Uterus (tissue), 2 donors: ENCODE data around the gene AK5.

ENCODE experiments used
- CTCF ChIP-seq, 4 experiments: fragments of 200-600 bp in 2 of 4; fragments of 450-650 bp in 2 of 4; sonication (generic) in 2 of 4; IDR thresholded peaks; one replicate each; pipeline ENCODE4 v1.5.1; 2016 to 2019; ENCODE audit warnings: antibody characterized with exemption in 4 of 4, mild to moderate bottlenecking in 2 of 4, moderate library complexity in 1 of 4
- POLR2A ChIP-seq, 2 donors: fragments of 450-650 bp; IDR thresholded peaks; one replicate each; pipeline ENCODE4 v1.6.1; 2016; ENCODE audit warnings: antibody characterized with exemption in 2 of 2, mild to moderate bottlenecking in 1 of 2, moderate library complexity in 1 of 2

GRCh38 chr1:77544845-77545244, 263.0 kb downstream of the AK5 start:
- TF ChIP-seq CTCF (IDR thresholded peaks at IDR 0.05) (no peak), POLR2A (IDR thresholded peaks at IDR 0.05) (no peak)
